IPS-15b (cell line): ENCODE measurements around the gene NAPSA.

Experiments used
- H3K27me3 ChIP-seq: one replicate; pipeline ENCODE4 v1.6.1; 2013; ENCODE audit warnings: low read length; ENCODE audit not compliant: control insufficient read depth, insufficient read depth
- H3K36me3 ChIP-seq: one replicate; pipeline ENCODE4 v1.6.1; 2013; ENCODE audit warnings: low read length; ENCODE audit not compliant: control insufficient read depth, insufficient read depth
- H3K4me1 ChIP-seq: one replicate; pipeline ENCODE4 v1.6.1; 2013; ENCODE audit warnings: mild to moderate bottlenecking, low read length; ENCODE audit not compliant: control insufficient read depth, insufficient read depth
- H3K4me3 ChIP-seq: one replicate; pipeline ENCODE4 v1.5.1; 2013; ENCODE audit warnings: low read depth, low read length
- H3K9ac ChIP-seq: one replicate; pipeline ENCODE4 v1.6.1; 2013; ENCODE audit warnings: low read depth, mild to moderate bottlenecking, low read length
- H3K9me3 ChIP-seq: one replicate; pipeline ENCODE4 v1.6.1; 2013; ENCODE audit warnings: mild to moderate bottlenecking, low read length; ENCODE audit not compliant: control insufficient read depth, insufficient read depth

NAPSA gene

GRCh38 chr19:50317115-50317514 is 48.3 kb downstream of the NAPSA start:
- Histone ChIP-seq H3K36me3 (peaks cover 16% of the 10 kb centered on the region), H3K4me3 (no peak overlapping the region), H3K27me3 (no peaks in the 10 kb centered on the region), H3K9me3 (no peaks in the 10 kb centered on the region), H3K4me1 (peaks cover 4% of the 10 kb centered on the region), H3K9ac (no peak overlapping the region)

- Histone ChIP-seq H3K4me1 (peaks cover 4% of the 10 kb centered on the region), H3K4me3 (peak overlapping the region; percentile 54), H3K9ac (no peak overlapping the region), H3K27me3 (no peaks in the 10 kb centered on the region), H3K36me3 (peaks cover 16% of the 10 kb centered on the region), H3K9me3 (no peaks in the 10 kb centered on the region)
Measured at GRCh38 chr19:50315773-50316448, 49.5 kb downstream of the NAPSA start.

- Histone ChIP-seq H3K9ac (peak overlapping the region; percentile 9), H3K4me3 (peak overlapping the region; percentile 60), H3K4me1 (peaks cover 6% of the 10 kb centered on the region), H3K36me3 (peaks cover 13% of the 10 kb centered on the region), H3K27me3 (peaks cover 3% of the 10 kb centered on the region), H3K9me3 (no peaks in the 10 kb centered on the region)
Measured at GRCh38 chr19:50314724-50315708, 50.4 kb downstream of the NAPSA start.

- Histone ChIP-seq H3K9ac (no peak overlapping the region), H3K4me1 (peaks cover 6% of the 10 kb centered on the region), H3K27me3 (peaks cover 7% of the 10 kb centered on the region), H3K36me3 (peaks cover 5% of the 10 kb centered on the region), H3K4me3 (peak overlapping the region; percentile 60), H3K9me3 (no peaks in the 10 kb centered on the region)
Measured at GRCh38 chr19:50313812-50314536, 51.5 kb downstream of the NAPSA start.

- H3K27me3 ChIP-seq: peaks cover 14% of the 10 kb centered on the region
- peaks cover 6% of the 10 kb centered on the region for H3K4me1 ChIP-seq
- H3K9ac ChIP-seq: peak overlapping the region; percentile 42
- H3K36me3 ChIP-seq: peaks cover 5% of the 10 kb centered on the region
- H3K9me3 ChIP-seq: no peaks in the 10 kb centered on the region
- H3K4me3 ChIP-seq: peak overlapping the region; percentile 60
Measured at GRCh38 chr19:50312967-50313811, 52.2 kb downstream of the NAPSA start.

- Histone ChIP-seq H3K9ac (peak overlapping the region; percentile 79), H3K4me1 (peaks cover 6% of the 10 kb centered on the region), H3K27me3 (peaks cover 25% of the 10 kb centered on the region), H3K4me3 (peak overlapping the region; percentile 60), H3K36me3 (no peaks in the 10 kb centered on the region), H3K9me3 (no peaks in the 10 kb centered on the region)
Measured at GRCh38 chr19:50311723-50312635, 53.5 kb downstream of the NAPSA start.

- Histone ChIP-seq H3K9ac (no peak overlapping the region), H3K27me3 (peaks cover 26% of the 10 kb centered on the region), H3K36me3 (no peaks in the 10 kb centered on the region), H3K9me3 (no peaks in the 10 kb centered on the region), H3K4me3 (no peak overlapping the region), H3K4me1 (peaks cover 6% of the 10 kb centered on the region)
Measured at GRCh38 chr19:50310759-50311465, 54.5 kb downstream of the NAPSA start.

- H3K4me1 ChIP-seq: peaks cover 6% of the 10 kb centered on the region
- no peaks in the 10 kb centered on the region for H3K9me3 ChIP-seq
- peaks cover 26% of the 10 kb centered on the region for H3K27me3 ChIP-seq
- H3K36me3 ChIP-seq: no peaks in the 10 kb centered on the region
- H3K4me3 ChIP-seq: no peak overlapping the region
- no peak overlapping the region for H3K9ac ChIP-seq
Measured at GRCh38 chr19:50309396-50310125, 55.9 kb downstream of the NAPSA start.

GRCh38 chr19:50308991-50309390 is 56.4 kb downstream of the NAPSA start:
- no peaks in the 10 kb centered on the region for H3K9me3 ChIP-seq
- peaks cover 6% of the 10 kb centered on the region for H3K4me1 ChIP-seq
- no peaks in the 10 kb centered on the region for H3K36me3 ChIP-seq
- no peak overlapping the region for H3K9ac ChIP-seq
- no peak overlapping the region for H3K4me3 ChIP-seq
- H3K27me3 ChIP-seq: peaks cover 26% of the 10 kb centered on the region
